Mesothelial cell of epicardium (in vitro differentiated cells): Measurements from ENCODE around the gene PKD1L1. TPM values are rescaled to one million over a fixed set of nuclear protein-coding genes. Genes with fewer than 3 reads are reported as not detected.

Experiments used
- DNase-seq, 2 experiments: peaks; one replicate each; pipeline ENCODE4 v3.0.0; 2021; ENCODE audit warnings: low spot score in 2 of 2; ENCODE audit not compliant: unreplicated experiment in 2 of 2
- H3K27ac Mint-ChIP-seq: 2 replicates; pipeline ENCODE4 v1.8.0; 2021; ENCODE audit warnings: mixed read lengths
- H3K27me3 Mint-ChIP-seq: 2 replicates; pipeline ENCODE4 v1.8.0; 2021; ENCODE audit warnings: low read depth, mixed read lengths
- H3K36me3 Mint-ChIP-seq: 2 replicates; pipeline ENCODE4 v1.8.0; 2021; ENCODE audit warnings: mixed read lengths
- H3K4me1 Mint-ChIP-seq: 2 replicates; pipeline ENCODE4 v1.8.0; 2021; ENCODE audit warnings: mixed read lengths
- H3K4me3 Mint-ChIP-seq: 2 replicates; pipeline ENCODE4 v1.8.0; 2021; ENCODE audit warnings: mild to moderate bottlenecking, moderate library complexity, mixed read lengths
- H3K9me3 Mint-ChIP-seq: 2 replicates; pipeline ENCODE4 v1.8.0; 2021; ENCODE audit warnings: mixed read lengths
- CTCF ChIP-seq: fragments of 200-600 bp; sonication (generic); IDR thresholded peaks from one replicate; pipeline ENCODE4 v1.5.0; 2021; ENCODE audit warnings: antibody characterized with exemption; ENCODE audit not compliant: unreplicated experiment
- total RNA-seq: library from RNA; stranded (reverse); gene quantifications from 3 replicates; pipeline ENCODE4 v1.2.1, GENCODE V29; 2021

Gene PKD1L1
- total RNA-seq, 1 donor from 2014 or later, result 0.36 TPM

- Mint-ChIP-seq H3K27ac (no peak overlapping the region), H3K36me3 (peaks cover 4% of the 10 kb centered on the region), H3K9me3 (peaks cover 13% of the 10 kb centered on the region), H3K4me1 (peaks cover 61% of the 10 kb centered on the region), H3K4me3 (no peak overlapping the region), H3K27me3 (no peaks in the 10 kb centered on the region)
- peak in 1 of 2 experiments; percentile 9 for DNase-seq
- no peak for TF ChIP-seq CTCF
These were observed 167.7 kb downstream of the PKD1L1 start for GRCh38 chr7:47780555-47780954.

GRCh38 chr7:47779341-47779771 is 168.9 kb downstream of the PKD1L1 start:
- DNase-seq, result peak in 1 of 2 experiments; percentile 2
- no peaks in the 10 kb centered on the region for H3K27me3 Mint-ChIP-seq
- H3K36me3 Mint-ChIP-seq, result peaks cover 4% of the 10 kb centered on the region
- H3K4me1 Mint-ChIP-seq, result peaks cover 58% of the 10 kb centered on the region
- H3K4me3 Mint-ChIP-seq, result no peak overlapping the region
- peak overlapping the region; percentile 87 for H3K27ac Mint-ChIP-seq
- TF ChIP-seq CTCF, result no peak
- peaks cover 13% of the 10 kb centered on the region for H3K9me3 Mint-ChIP-seq

GRCh38 chr7:47778153-47778661 is 170.1 kb downstream of the PKD1L1 start:
- H3K4me3 Mint-ChIP-seq, result no peak overlapping the region
- H3K36me3 Mint-ChIP-seq, result peaks cover 4% of the 10 kb centered on the region
- no peak for TF ChIP-seq CTCF
- H3K9me3 Mint-ChIP-seq, result peaks cover 13% of the 10 kb centered on the region
- DNase-seq, result no peak
- peaks cover 49% of the 10 kb centered on the region for H3K4me1 Mint-ChIP-seq
- no peaks in the 10 kb centered on the region for H3K27me3 Mint-ChIP-seq
- no peak overlapping the region for H3K27ac Mint-ChIP-seq

GRCh38 chr7:47777531-47778152 is 170.6 kb downstream of the PKD1L1 start:
- TF ChIP-seq CTCF, result no peak
- Mint-ChIP-seq H3K36me3 (peaks cover 4% of the 10 kb centered on the region), H3K4me1 (peaks cover 44% of the 10 kb centered on the region), H3K27ac (no peak overlapping the region), H3K4me3 (no peak overlapping the region), H3K9me3 (peaks cover 13% of the 10 kb centered on the region), H3K27me3 (no peaks in the 10 kb centered on the region)
- peak in 1 of 2 experiments; percentile 9 for DNase-seq

- Mint-ChIP-seq H3K9me3 (peaks cover 9% of the 10 kb centered on the region), H3K27me3 (no peaks in the 10 kb centered on the region), H3K4me1 (peaks cover 42% of the 10 kb centered on the region), H3K4me3 (no peak overlapping the region), H3K27ac (no peak overlapping the region), H3K36me3 (no peaks in the 10 kb centered on the region)
- TF ChIP-seq CTCF, result no peak
- peak in 1 of 2 experiments; percentile 25 for DNase-seq
These were observed 171.9 kb downstream of the PKD1L1 start for GRCh38 chr7:47776335-47776734.
